HG02973 (cell line): ENCODE results near the gene RTN4RL2.
A peak's percentile ranks its signal among the peaks of the same experiment; 100 is the strongest.

ENCODE experiments used
- ATAC-seq: cut with Tn5 transposase; IDR thresholded peaks from one replicate; pipeline ENCODE4 v1.9.1; 2021; ENCODE audit warnings: moderate library complexity; ENCODE audit not compliant: unreplicated experiment

RTN4RL2 gene

GRCh38 chr11:57498540-57498939, 38.2 kb downstream of the RTN4RL2 start:
- ATAC-seq = no peak

GRCh38 chr11:57499413-57499982, 39.2 kb downstream of the RTN4RL2 start:
- ATAC-seq = peak; percentile 97

- ATAC-seq = no peak
These were observed 39.7 kb downstream of the RTN4RL2 start for GRCh38 chr11:57499983-57500461.

GRCh38 chr11:57500515-57500914, 40.2 kb downstream of the RTN4RL2 start:
- no peak for ATAC-seq

GRCh38 chr11:57500926-57501325, 40.6 kb downstream of the RTN4RL2 start:
- no peak for ATAC-seq

GRCh38 chr11:57501953-57502352, 41.6 kb downstream of the RTN4RL2 start:
- ATAC-seq = no peak

- ATAC-seq = no peak
These were observed 42.0 kb downstream of the RTN4RL2 start for GRCh38 chr11:57502376-57502775.

- no peak for ATAC-seq
These were observed 42.5 kb downstream of the RTN4RL2 start for GRCh38 chr11:57502870-57503269.

GRCh38 chr11:57504511-57504910, 44.2 kb downstream of the RTN4RL2 start:
- ATAC-seq = no peak

- no peak for ATAC-seq
These were observed 46.2 kb downstream of the RTN4RL2 start for GRCh38 chr11:57506522-57506921.

- ATAC-seq = no peak
These were observed 48.2 kb downstream of the RTN4RL2 start for GRCh38 chr11:57508341-57509170.

- no peak for ATAC-seq
These were observed 51.6 kb downstream of the RTN4RL2 start for GRCh38 chr11:57511741-57512430.

- no peak for ATAC-seq
These were observed 52.5 kb downstream of the RTN4RL2 start for GRCh38 chr11:57512646-57513451.

GRCh38 chr11:57513452-57513795, 53.1 kb downstream of the RTN4RL2 start:
- no peak for ATAC-seq

GRCh38 chr11:57513911-57514537, 53.7 kb downstream of the RTN4RL2 start:
- ATAC-seq = peak; percentile 36

- ATAC-seq = peak; percentile 39
These were observed 54.4 kb downstream of the RTN4RL2 start for GRCh38 chr11:57514538-57515331.

GRCh38 chr11:57515332-57516060, 55.2 kb downstream of the RTN4RL2 start, which contains the start of gene SLC43A1:
Gene SLC43A1, minus strand, starts transcription at chr11:57515702. Its CDS starts 1,591 bp downstream, at chr11:57514111.
- peak; percentile 45 for ATAC-seq

- ATAC-seq = no peak
These were observed 55.7 kb downstream of the RTN4RL2 start for GRCh38 chr11:57516061-57516443.

- ATAC-seq = no peak
These were observed 60.8 kb downstream of the RTN4RL2 start for GRCh38 chr11:57521116-57521515.
